ENCODE results near the gene SGCD. TPM values are rescaled to one million over a fixed set of nuclear protein-coding genes. Genes with fewer than 3 reads are reported as not detected.

SGCD gene
- polyA plus RNA-seq, 1 donor (not counting 4 experiments of a cell fraction or from before 2014, with no cell fraction given), result not detected

DNA sequence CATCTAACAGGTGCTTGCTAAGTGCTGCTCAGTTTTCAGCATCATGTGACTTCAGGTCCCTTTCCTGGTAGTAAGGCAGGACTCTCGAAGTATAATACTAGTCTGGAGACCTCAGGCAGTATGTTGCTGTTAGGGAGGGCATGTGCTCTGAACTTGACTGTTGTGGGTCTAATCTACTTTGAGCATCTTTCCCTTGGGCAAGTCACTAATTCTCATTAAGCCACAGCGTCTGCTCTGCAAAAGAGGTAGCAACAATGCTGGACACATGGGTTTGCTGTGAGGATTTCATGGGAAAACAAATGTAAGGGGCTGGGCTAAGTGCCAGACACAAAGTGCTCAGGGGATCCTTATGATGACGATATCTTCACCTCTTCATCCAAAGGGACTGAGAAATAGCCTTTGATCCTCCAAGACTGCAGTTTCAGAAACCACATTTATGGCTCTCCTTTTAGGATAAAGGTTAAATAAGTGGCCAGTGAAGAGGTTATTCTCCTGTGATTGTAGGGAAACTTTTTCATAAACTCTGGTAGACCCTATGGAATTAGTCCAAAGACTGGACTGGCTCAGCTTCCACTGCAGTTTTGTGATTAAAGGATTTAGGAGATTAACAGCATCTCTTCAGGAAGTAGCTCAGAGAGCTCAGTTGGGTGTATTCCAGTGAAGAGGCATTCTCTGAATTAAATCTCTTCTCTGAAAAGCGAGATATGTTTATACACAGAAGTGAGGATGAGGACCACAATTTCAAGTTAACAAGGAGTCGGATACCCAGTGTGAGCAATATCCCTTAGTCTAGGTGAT, 216.6 kb downstream of the SGCD start:
- Histone ChIP-seq H3K79me2 (ENCODE audit: control insufficient read depth, insufficient read depth, low read length) (no peaks in the 10 kb centered on the region), H3K9me1 (ENCODE audit: control insufficient read depth, extremely low read depth, insufficient read depth, low read length) (no peaks in the 10 kb centered on the region), H3K9ac (ENCODE audit: control insufficient read depth, extremely low read depth, insufficient read depth, low read length) (no peak overlapping the region), H4K20me1 (ENCODE audit: control insufficient read depth, extremely low read depth, insufficient read depth, low read length) (no peaks in the 10 kb centered on the region), H3K4me1 (ENCODE audit: control insufficient read depth, extremely low read depth, insufficient read depth, low read length) (no peaks in the 10 kb centered on the region), H3K27me3 (ENCODE audit: control insufficient read depth, extremely low read depth, insufficient read depth, low read length) (no peaks in the 10 kb centered on the region), H3K36me3 (ENCODE audit: control insufficient read depth in 2 of 2, extremely low read depth in 1 of 2, insufficient read depth in 2 of 2, low read length in 2 of 2) (no peaks in the 10 kb centered on the region), H3K9me3 (ENCODE audit: control insufficient read depth, low read depth, low read length) (no peaks in the 10 kb centered on the region), H2AFZ (ENCODE audit: control insufficient read depth, low read length) (no peak overlapping the region), H3K4me2 (ENCODE audit: control insufficient read depth, extremely low read depth, insufficient read depth, low read depth, low read length) (no peak overlapping the region), H3K4me3 (ENCODE audit: control insufficient read depth in 2 of 3, extremely low read depth in 1 of 3, insufficient read depth in 2 of 3, low read depth in 1 of 3, low read length in 3 of 3) (no peak overlapping the region), H3K27ac (ENCODE audit: control insufficient read depth, insufficient read depth, low read length) (no peak overlapping the region)
- TF ChIP-seq, protein P1, sequence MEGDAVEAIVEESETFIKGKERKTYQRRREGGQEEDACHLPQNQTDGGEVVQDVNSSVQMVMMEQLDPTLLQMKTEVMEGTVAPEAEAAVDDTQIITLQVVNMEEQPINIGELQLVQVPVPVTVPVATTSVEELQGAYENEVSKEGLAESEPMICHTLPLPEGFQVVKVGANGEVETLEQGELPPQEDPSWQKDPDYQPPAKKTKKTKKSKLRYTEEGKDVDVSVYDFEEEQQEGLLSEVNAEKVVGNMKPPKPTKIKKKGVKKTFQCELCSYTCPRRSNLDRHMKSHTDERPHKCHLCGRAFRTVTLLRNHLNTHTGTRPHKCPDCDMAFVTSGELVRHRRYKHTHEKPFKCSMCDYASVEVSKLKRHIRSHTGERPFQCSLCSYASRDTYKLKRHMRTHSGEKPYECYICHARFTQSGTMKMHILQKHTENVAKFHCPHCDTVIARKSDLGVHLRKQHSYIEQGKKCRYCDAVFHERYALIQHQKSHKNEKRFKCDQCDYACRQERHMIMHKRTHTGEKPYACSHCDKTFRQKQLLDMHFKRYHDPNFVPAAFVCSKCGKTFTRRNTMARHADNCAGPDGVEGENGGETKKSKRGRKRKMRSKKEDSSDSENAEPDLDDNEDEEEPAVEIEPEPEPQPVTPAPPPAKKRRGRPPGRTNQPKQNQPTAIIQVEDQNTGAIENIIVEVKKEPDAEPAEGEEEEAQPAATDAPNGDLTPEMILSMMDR (optimal IDR thresholded peaks at IDR 0.05 in 1 of 3, IDR thresholded peaks at IDR 0.05 in 1 of 3, conservative IDR thresholded peaks at IDR 0.05 in 1 of 3; ENCODE audit: extremely low read depth in 1 of 3, insufficient read depth in 2 of 3, low read length in 3 of 3), result no peak
- no peak for TF ChIP-seq EZH2 (IDR thresholded peaks at IDR 0.05; ENCODE audit: low read length)
- dilution Hi-C loops (cut with MboI; ENCODE audit: extremely low pct_ligation_motif_present, low sequenced_read_pairs), result no loop called here
- DNase-seq (ENCODE audit: low read depth, low spot score) (no peak), FAIRE-seq (no peak)

DNA sequence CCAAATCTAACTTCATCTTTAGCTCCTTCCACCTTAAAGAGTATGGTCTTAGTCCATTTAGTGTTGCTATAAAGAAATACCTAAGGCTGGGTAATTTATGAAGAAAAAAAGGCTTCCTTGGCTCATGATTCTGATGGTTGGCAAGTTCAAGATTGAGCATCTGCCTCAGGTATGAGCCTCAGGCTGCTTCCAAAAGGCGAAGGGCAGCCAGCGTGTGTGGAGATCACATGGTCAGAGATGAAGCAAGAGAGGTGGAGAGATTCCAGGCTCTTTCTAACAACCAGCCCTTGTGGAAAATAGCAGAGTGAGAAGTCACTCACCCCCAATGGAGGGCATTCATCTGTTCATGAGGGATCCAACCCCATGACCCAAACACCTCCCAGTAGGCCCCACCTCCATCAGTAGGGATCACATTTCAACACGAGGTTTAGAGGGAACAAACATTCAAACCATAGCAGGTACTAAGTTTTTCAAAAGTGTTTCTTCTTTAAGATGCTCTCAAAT, 225.9 kb downstream of the SGCD start:
- Histone ChIP-seq H3K27me3 (ENCODE audit: control insufficient read depth, extremely low read depth, insufficient read depth, low read length) (no peaks in the 10 kb centered on the region), H3K9me3 (ENCODE audit: control insufficient read depth, low read depth, low read length) (peaks cover 2% of the 10 kb centered on the region), H3K27ac (ENCODE audit: control insufficient read depth, insufficient read depth, low read length) (no peak overlapping the region), H4K20me1 (ENCODE audit: control insufficient read depth, extremely low read depth, insufficient read depth, low read length) (no peaks in the 10 kb centered on the region), H3K4me1 (ENCODE audit: control insufficient read depth, extremely low read depth, insufficient read depth, low read length) (no peaks in the 10 kb centered on the region), H3K36me3 (ENCODE audit: control insufficient read depth in 2 of 2, extremely low read depth in 1 of 2, insufficient read depth in 2 of 2, low read length in 2 of 2) (no peaks in the 10 kb centered on the region), H3K79me2 (ENCODE audit: control insufficient read depth, insufficient read depth, low read length) (no peaks in the 10 kb centered on the region), H3K9me1 (ENCODE audit: control insufficient read depth, extremely low read depth, insufficient read depth, low read length) (no peaks in the 10 kb centered on the region), H2AFZ (ENCODE audit: control insufficient read depth, low read length) (no peak overlapping the region), H3K9ac (ENCODE audit: control insufficient read depth, extremely low read depth, insufficient read depth, low read length) (no peak overlapping the region), H3K4me2 (ENCODE audit: control insufficient read depth, extremely low read depth, insufficient read depth, low read depth, low read length) (no peak overlapping the region), H3K4me3 (ENCODE audit: control insufficient read depth in 2 of 3, extremely low read depth in 1 of 3, insufficient read depth in 2 of 3, low read depth in 1 of 3, low read length in 3 of 3) (no peak overlapping the region)
- TF ChIP-seq, protein P1 (optimal IDR thresholded peaks at IDR 0.05 in 1 of 3, IDR thresholded peaks at IDR 0.05 in 1 of 3, conservative IDR thresholded peaks at IDR 0.05 in 1 of 3; ENCODE audit: extremely low read depth in 1 of 3, insufficient read depth in 2 of 3, low read length in 3 of 3), result no peak
- no peak for TF ChIP-seq EZH2 (IDR thresholded peaks at IDR 0.05; ENCODE audit: low read length)
- dilution Hi-C loops (cut with MboI; ENCODE audit: extremely low pct_ligation_motif_present, low sequenced_read_pairs), result no loop called here
- DNase-seq (ENCODE audit: low read depth, low spot score) (no peak), FAIRE-seq (no peak)
